Neural cell (in vitro differentiated cells): ENCODE data around the gene ZNF805. TPM values are rescaled to one million over a fixed set of nuclear protein-coding genes. Genes with fewer than 3 reads are reported as not detected.

Experiments used
- H2AFZ ChIP-seq: fragments of 200-600, 300-800 bp; sonication (generic), shearing (Covaris generic); 2 replicates; pipeline ENCODE4 v1.6.0; 2014; ENCODE audit warnings: low read depth, mild to moderate bottlenecking, antibody characterized with exemption, low read length, moderate library complexity
- H3F3A ChIP-seq: fragments of 200-600 bp; shearing (Covaris generic); 2 replicates; pipeline ENCODE4 v1.6.1; 2016; ENCODE audit warnings: mild to moderate bottlenecking, moderate library complexity, mixed read lengths, antibody characterized with exemption, low read length; ENCODE audit not compliant: insufficient read depth, poor library complexity, severe bottlenecking
- H3K27ac ChIP-seq: fragments of 200-600, 300-800 bp; sonication (generic), shearing (Covaris generic); 2 replicates; pipeline ENCODE4 v1.5.1; 2014; ENCODE audit warnings: mild to moderate bottlenecking, low read length, moderate library complexity
- H3K27me3 ChIP-seq: fragments of 300-800, 200-600 bp; sonication (generic), shearing (Covaris generic); 2 replicates; pipeline ENCODE4 v1.6.0; 2014; ENCODE audit warnings: mild to moderate bottlenecking, low read depth, low read length, moderate library complexity; ENCODE audit not compliant: insufficient read depth
- H3K36me3 ChIP-seq: fragments of 300-800, 200-600 bp; sonication (generic), shearing (Covaris generic); 2 replicates; pipeline ENCODE4 v1.5.1; 2014; ENCODE audit warnings: mild to moderate bottlenecking, antibody characterized with exemption, low read length, moderate library complexity; ENCODE audit not compliant: insufficient read depth
- H3K4me2 ChIP-seq: fragments of 300-800, 200-600 bp; sonication (generic), shearing (Covaris generic); 2 replicates; pipeline ENCODE4 v1.6.0; 2014; ENCODE audit warnings: mild to moderate bottlenecking, low read length
- H3K4me3 ChIP-seq: fragments of 300-800, 200-600 bp; sonication (generic), shearing (Covaris generic); 2 replicates; pipeline ENCODE4 v1.5.1; 2014; ENCODE audit warnings: mild to moderate bottlenecking, low read length, moderate library complexity
- H3K79me2 ChIP-seq: fragments of 200-600 bp; shearing (Covaris generic); replicated peaks from 2 replicates; pipeline ENCODE4 v1.6.0; 2014; ENCODE audit warnings: mild to moderate bottlenecking, low read length, moderate library complexity; ENCODE audit not compliant: insufficient read depth
- H3K9ac ChIP-seq: fragments of 300-800, 200-600 bp; sonication (generic), shearing (Covaris generic); 2 replicates; pipeline ENCODE4 v1.6.1; 2016; ENCODE audit warnings: mild to moderate bottlenecking, low read length, mixed read lengths
- H3K9me2 ChIP-seq: fragments of 200-600 bp; shearing (Covaris generic); 2 replicates; pipeline ENCODE4 v1.6.1; 2016; ENCODE audit warnings: mild to moderate bottlenecking, low read length, mixed read lengths; ENCODE audit not compliant: insufficient read depth
- H3K9me3 ChIP-seq: fragments of 200-600, 300-800 bp; sonication (generic), shearing (Covaris generic); 2 replicates; pipeline ENCODE4 v1.6.1; 2016; ENCODE audit warnings: mild to moderate bottlenecking, mixed run types, low read length, moderate library complexity, mixed read lengths
- H4K20me1 ChIP-seq: fragments of 200-600 bp; shearing (Covaris generic); 2 replicates; pipeline ENCODE4 v1.6.1; 2016; ENCODE audit warnings: mild to moderate bottlenecking, mixed run types; ENCODE audit not compliant: insufficient read depth
- CTCF ChIP-seq: fragments of 450-650 bp; IDR thresholded peaks from 2 replicates; pipeline ENCODE4 v1.5.1; 2014; ENCODE audit warnings: antibody characterized with exemption, mild to moderate bottlenecking, moderate library complexity; ENCODE audit not compliant: poor library complexity, severe bottlenecking
- EP300 ChIP-seq: fragments of 450-650 bp; conservative IDR thresholded peaks from 2 replicates; pipeline ENCODE4 v1.6.1; 2014; ENCODE audit warnings: antibody characterized with exemption, mild to moderate bottlenecking, moderate library complexity; ENCODE audit not compliant: poor library complexity, severe bottlenecking
- EZH2 ChIP-seq: fragments of 200-600, 300-800 bp; shearing (Covaris generic), sonication (generic); IDR thresholded peaks from 2 replicates; pipeline ENCODE4 v1.6.1; 2014; ENCODE audit warnings: antibody characterized with exemption, low read length, borderline replicate concordance, mild to moderate bottlenecking; ENCODE audit not compliant: insufficient read depth, poor library complexity, severe bottlenecking
- MXI1 ChIP-seq: fragments of 450-650 bp; conservative IDR thresholded peaks from 2 replicates; pipeline ENCODE4 v1.6.1; 2014; ENCODE audit warnings: antibody characterized with exemption, mild to moderate bottlenecking; ENCODE audit not compliant: poor library complexity, severe bottlenecking
- POLR2AphosphoS5 ChIP-seq: IDR thresholded peaks from 2 replicates; pipeline ENCODE4 v1.6.1; 2012
- RAD21 ChIP-seq: fragments of 450-650 bp; conservative IDR thresholded peaks from 2 replicates; pipeline ENCODE4 v1.6.1; 2014; ENCODE audit warnings: antibody characterized with exemption, mild to moderate bottlenecking, moderate library complexity
- REST ChIP-seq: IDR thresholded peaks from 2 replicates; pipeline ENCODE4 v1.6.1; 2012; ENCODE audit warnings: borderline replicate concordance
- SMC3 ChIP-seq: fragments of 450-650 bp; conservative IDR thresholded peaks from 2 replicates; pipeline ENCODE4 v1.6.1; 2014; ENCODE audit warnings: antibody characterized with exemption, mild to moderate bottlenecking, moderate library complexity; ENCODE audit not compliant: poor library complexity
- TAF1 ChIP-seq: IDR thresholded peaks from 2 replicates; pipeline ENCODE4 v1.6.1; 2012; ENCODE audit warnings: low read depth
- polyA plus RNA-seq: library from polyadenylated mRNA; depleted of rRNA; stranded (reverse); fragments of >200 nt; gene quantifications from 2 replicates; pipeline ENCODE4 v1.2.3, GENCODE V29; 2014

The ZNF805 gene
- polyA plus RNA-seq, 1 donor from 2014 or later: 4.9 TPM

GRCh38 chr19:57267291-57267690, 26.9 kb downstream of the ZNF805 start:
- no peaks in the 10 kb centered on the region for H3K27me3 ChIP-seq
- H3K4me3 ChIP-seq: no peak overlapping the region
- H4K20me1 ChIP-seq: no peaks in the 10 kb centered on the region
- H3K9me3 ChIP-seq: no peaks in the 10 kb centered on the region
- H2AFZ ChIP-seq: no peak overlapping the region
- H3F3A ChIP-seq: no peaks in the 10 kb centered on the region
- no peak overlapping the region for H3K9ac ChIP-seq
- no peaks in the 10 kb centered on the region for H3K36me3 ChIP-seq
- TF ChIP-seq RAD21 (no peak), MXI1 (no peak), SMC3 (no peak), TAF1 (no peak), CTCF (no peak)
- no peak overlapping the region for H3K4me2 ChIP-seq
- H3K27ac ChIP-seq: no peak overlapping the region
- no peaks in the 10 kb centered on the region for H3K9me2 ChIP-seq
- no peaks in the 10 kb centered on the region for H3K79me2 ChIP-seq

- H4K20me1 ChIP-seq: no peaks in the 10 kb centered on the region
- TF ChIP-seq REST: no peak
- no peak for TF ChIP-seq MXI1
- TF ChIP-seq TAF1: no peak
- TF ChIP-seq POLR2AphosphoS5: no peak
- TF ChIP-seq SMC3: no peak
- TF ChIP-seq CTCF: no peak
- no peak for TF ChIP-seq RAD21
- no peak for TF ChIP-seq EZH2
- no peak for TF ChIP-seq EP300
- H3K4me3 ChIP-seq: no peak overlapping the region
- H3F3A ChIP-seq: no peaks in the 10 kb centered on the region
- H3K9ac ChIP-seq: no peak overlapping the region
- H3K9me2 ChIP-seq: no peaks in the 10 kb centered on the region
- no peak overlapping the region for H2AFZ ChIP-seq
- H3K36me3 ChIP-seq: no peaks in the 10 kb centered on the region
- H3K4me2 ChIP-seq: no peak overlapping the region
- no peaks in the 10 kb centered on the region for H3K27me3 ChIP-seq
- H3K79me2 ChIP-seq: no peaks in the 10 kb centered on the region
- H3K27ac ChIP-seq: no peak overlapping the region
- H3K9me3 ChIP-seq: no peaks in the 10 kb centered on the region
Measured at GRCh38 chr19:57269515-57270250, 29.3 kb downstream of the ZNF805 start.
